HCT116 (cell line): Measurements from ENCODE around the gene CACNG8.

Source experiments
- ATF3 ChIP-seq: IDR thresholded peaks from 2 replicates; pipeline ENCODE4 v1.6.1; 2012
- CEBPB ChIP-seq: IDR thresholded peaks from 2 replicates; pipeline ENCODE4 v1.6.1; 2012; ENCODE audit warnings: low read depth
- CTCF ChIP-seq, 3 experiments: fragments of 200-600 bp in 1 of 3; sonication (generic) in 1 of 3; IDR thresholded peaks in 2 of 3; conservative IDR thresholded peaks in 1 of 3; 2 replicates each; pipeline ENCODE4 v1.5.1; 2012 to 2017; ENCODE audit warnings: low read depth in 2 of 3, low read length in 2 of 3, antibody characterized with exemption in 1 of 3, borderline replicate concordance in 1 of 3, control low read depth in 1 of 3, mild to moderate bottlenecking in 1 of 3, mixed read lengths in 1 of 3, mixed run types in 1 of 3, moderate library complexity in 1 of 3; ENCODE audit not compliant: insufficient read depth in 1 of 3
- EZH2 ChIP-seq: fragments of 200-600 bp; sonication (generic); IDR thresholded peaks from 2 replicates; pipeline ENCODE4 v1.6.1; 2017; ENCODE audit warnings: antibody characterized with exemption, mixed run types
- JUND ChIP-seq: IDR thresholded peaks from 2 replicates; pipeline ENCODE4 v1.6.1; 2012
- POLR2A ChIP-seq: IDR thresholded peaks from 2 replicates; pipeline ENCODE4 v1.7.0; 2011; ENCODE audit warnings: borderline replicate concordance; ENCODE audit not compliant: insufficient read depth, insufficient read length; ENCODE audit errors: extremely low read depth
- RAD21 ChIP-seq: IDR thresholded peaks from 2 replicates; pipeline ENCODE4 v1.6.1; 2012; ENCODE audit warnings: low read depth, mild to moderate bottlenecking
- ZBTB33 ChIP-seq: IDR thresholded peaks from 2 replicates; pipeline ENCODE4 v1.6.1; 2011; ENCODE audit warnings: mild to moderate bottlenecking, low read length, moderate library complexity; ENCODE audit not compliant: insufficient replicate concordance; ENCODE audit errors: extremely low read depth

- no peak for TF ChIP-seq EZH2
- no peak for TF ChIP-seq CTCF (IDR thresholded peaks at IDR 0.05 in 2 of 3, conservative IDR thresholded peaks at IDR 0.05 in 1 of 3; ENCODE audit: borderline replicate concordance in 1 of 3, insufficient read depth in 1 of 3, low read depth in 2 of 3, low read length in 2 of 3)
- no peak for TF ChIP-seq POLR2A
- no peak for TF ChIP-seq ATF3
- no peak for TF ChIP-seq CEBPB
- TF ChIP-seq ZBTB33, result no peak
- no peak for TF ChIP-seq JUND
- TF ChIP-seq RAD21, result no peak
Observed at GRCh38 chr19:53957448-53958167, 5.1 kb upstream of the CACNG8 start.
